Breast epithelium (tissue), 3 donors: ENCODE results near the gene ACOT13.

Source experiments
- CTCF ChIP-seq, 3 donors: fragments of 450-650 bp; IDR thresholded peaks; one replicate each; pipeline ENCODE4 v1.5.1; 2016 to 2017; ENCODE audit warnings: antibody characterized with exemption in 3 of 3, mild to moderate bottlenecking in 3 of 3, moderate library complexity in 3 of 3
- POLR2A ChIP-seq: fragments of 450-650 bp; IDR thresholded peaks from one replicate; pipeline ENCODE4 v1.6.1; 2016; ENCODE audit warnings: antibody characterized with exemption, mild to moderate bottlenecking, moderate library complexity
- POLR2AphosphoS5 ChIP-seq, 3 donors: sonication (generic); formaldehyde crosslinking; IDR thresholded peaks; one replicate each; pipeline ENCODE4 v1.6.1; 2017; ENCODE audit warnings: antibody characterized with exemption in 3 of 3

GRCh38 chr6:24753545-24753944 is 86.7 kb downstream of the ACOT13 start:
- TF ChIP-seq CTCF (IDR thresholded peaks at IDR 0.05): no peak
- TF ChIP-seq POLR2AphosphoS5 (IDR thresholded peaks at IDR 0.05): no peak
- no peak for TF ChIP-seq POLR2A
